DND-41 (cell line): Measurements from ENCODE around the gene LINGO3.

ENCODE experiments used
- ATAC-seq: fragments of 200-7000 bp; cut with Tn5 transposase; 3 replicates; pipeline ENCODE4 v1.9.1; 2021; ENCODE audit warnings: low read depth; ENCODE audit not compliant: insufficient read depth
- DNase-seq: peaks from one replicate; pipeline ENCODE4 v3.0.0-alpha.2; 2020
- H2AFZ ChIP-seq: 2 replicates; pipeline ENCODE4 v1.6.0; 2012; ENCODE audit warnings: low read depth, low read length
- H3K27ac ChIP-seq: 2 replicates; pipeline ENCODE4 v1.5.1; 2012; ENCODE audit warnings: low read length, inconsistent platforms
- H3K27me3 ChIP-seq: fragments of 200-600 bp; sonication (generic); 2 replicates; pipeline ENCODE4 v1.6.0; 2012; ENCODE audit warnings: low read length, mild to moderate bottlenecking, inconsistent platforms; ENCODE audit not compliant: insufficient read depth, poor library complexity
- H3K36me3 ChIP-seq: 2 replicates; pipeline ENCODE4 v1.5.1; 2012; ENCODE audit warnings: low read length, inconsistent platforms; ENCODE audit not compliant: insufficient read depth
- H3K4me1 ChIP-seq: 2 replicates; pipeline ENCODE4 v1.5.1; 2012; ENCODE audit warnings: mild to moderate bottlenecking, low read length; ENCODE audit not compliant: insufficient read depth
- H3K4me2 ChIP-seq: 2 replicates; pipeline ENCODE4 v1.6.0; 2012; ENCODE audit warnings: mild to moderate bottlenecking, moderate library complexity, low read length, inconsistent platforms; ENCODE audit not compliant: insufficient read depth
- H3K4me3 ChIP-seq, 2 experiments: fragments of 200-600 bp in 1 of 2; shearing (Covaris generic) in 1 of 2; 2 replicates each; pipeline ENCODE4 v1.5.1; 2012 to 2016; ENCODE audit warnings: inconsistent platforms in 2 of 2, low read length in 2 of 2, mild to moderate bottlenecking in 2 of 2, low read depth in 1 of 2, moderate library complexity in 1 of 2
- H3K79me2 ChIP-seq: 2 replicates; pipeline ENCODE4 v1.6.0; 2012; ENCODE audit warnings: low read length, inconsistent platforms; ENCODE audit not compliant: insufficient read depth
- H3K9ac ChIP-seq: 2 replicates; pipeline ENCODE4 v1.6.0; 2012; ENCODE audit warnings: low read depth, mild to moderate bottlenecking, inconsistent platforms, low read length, moderate library complexity
- H3K9me3 ChIP-seq: 2 replicates; pipeline ENCODE4 v1.5.1; 2012; ENCODE audit warnings: low read length, moderate library complexity, mild to moderate bottlenecking, inconsistent platforms; ENCODE audit not compliant: insufficient read depth, severe bottlenecking
- H4K20me1 ChIP-seq: 2 replicates; pipeline ENCODE4 v1.6.0; 2012; ENCODE audit warnings: low read length; ENCODE audit not compliant: insufficient read depth
- CTCF ChIP-seq: IDR thresholded peaks from 2 replicates; pipeline ENCODE4 v1.5.1; 2012; ENCODE audit warnings: borderline replicate concordance, low read length, moderate library complexity, mild to moderate bottlenecking; ENCODE audit not compliant: poor library complexity, severe bottlenecking; ENCODE audit errors: extremely low read depth
- EZH2 ChIP-seq: IDR thresholded peaks from 3 replicates; pipeline ENCODE4 v1.6.1; 2012; ENCODE audit warnings: borderline replicate concordance, low read depth, mild to moderate bottlenecking, moderate library complexity, low read length, inconsistent platforms; ENCODE audit not compliant: severe bottlenecking

Gene LINGO3

DNA sequence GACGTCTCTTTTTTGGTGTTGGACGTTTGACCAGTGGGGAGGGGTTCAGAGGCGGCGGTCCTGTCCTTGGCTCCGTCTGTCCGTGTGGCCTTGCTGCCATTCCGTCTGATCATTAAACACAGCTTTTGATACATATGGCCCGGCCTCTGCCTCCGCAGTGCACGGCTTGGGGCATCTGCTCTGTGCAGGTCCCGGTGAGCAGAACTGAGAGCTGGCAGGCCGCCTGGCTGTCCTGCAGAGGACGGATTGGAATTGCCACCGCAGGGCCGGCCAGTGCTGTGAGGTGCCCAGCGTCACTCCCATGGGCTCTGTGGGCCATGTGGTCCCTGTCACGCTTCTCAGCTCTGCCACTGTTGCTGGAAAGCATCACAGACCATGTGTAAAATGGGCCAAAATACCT is 46.7 kb upstream of the LINGO3 start:
- Histone ChIP-seq H4K20me1 (peaks cover 3% of the 10 kb centered on the region), H3K27ac (no peak overlapping the region), H3K4me3 (no peak overlapping the region), H3K4me2 (no peak overlapping the region), H3K36me3 (peaks cover 49% of the 10 kb centered on the region), H3K27me3 (no peaks in the 10 kb centered on the region), H3K9ac (no peak overlapping the region), H3K9me3 (no peaks in the 10 kb centered on the region), H3K79me2 (no peaks in the 10 kb centered on the region), H3K4me1 (no peaks in the 10 kb centered on the region), H2AFZ (no peak overlapping the region)
- DNase-seq = no peak
- no peak for TF ChIP-seq CTCF
- TF ChIP-seq EZH2 = no peak
- ATAC-seq = no peak

GRCh38 chr19:2353887-2354592 is 46.1 kb upstream of the LINGO3 start:
- H3K79me2 ChIP-seq = no peaks in the 10 kb centered on the region
- ATAC-seq = no peak
- no peaks in the 10 kb centered on the region for H3K4me1 ChIP-seq
- no peaks in the 10 kb centered on the region for H3K9me3 ChIP-seq
- no peak overlapping the region for H3K9ac ChIP-seq
- DNase-seq = no peak
- peaks cover 51% of the 10 kb centered on the region for H3K36me3 ChIP-seq
- no peaks in the 10 kb centered on the region for H3K27me3 ChIP-seq
- TF ChIP-seq CTCF = no peak
- no peak for TF ChIP-seq EZH2
- H4K20me1 ChIP-seq = peaks cover 3% of the 10 kb centered on the region
- H3K4me3 ChIP-seq = no peak overlapping the region
- no peak overlapping the region for H3K4me2 ChIP-seq
- no peak overlapping the region for H2AFZ ChIP-seq
- H3K27ac ChIP-seq = no peak overlapping the region

DNA sequence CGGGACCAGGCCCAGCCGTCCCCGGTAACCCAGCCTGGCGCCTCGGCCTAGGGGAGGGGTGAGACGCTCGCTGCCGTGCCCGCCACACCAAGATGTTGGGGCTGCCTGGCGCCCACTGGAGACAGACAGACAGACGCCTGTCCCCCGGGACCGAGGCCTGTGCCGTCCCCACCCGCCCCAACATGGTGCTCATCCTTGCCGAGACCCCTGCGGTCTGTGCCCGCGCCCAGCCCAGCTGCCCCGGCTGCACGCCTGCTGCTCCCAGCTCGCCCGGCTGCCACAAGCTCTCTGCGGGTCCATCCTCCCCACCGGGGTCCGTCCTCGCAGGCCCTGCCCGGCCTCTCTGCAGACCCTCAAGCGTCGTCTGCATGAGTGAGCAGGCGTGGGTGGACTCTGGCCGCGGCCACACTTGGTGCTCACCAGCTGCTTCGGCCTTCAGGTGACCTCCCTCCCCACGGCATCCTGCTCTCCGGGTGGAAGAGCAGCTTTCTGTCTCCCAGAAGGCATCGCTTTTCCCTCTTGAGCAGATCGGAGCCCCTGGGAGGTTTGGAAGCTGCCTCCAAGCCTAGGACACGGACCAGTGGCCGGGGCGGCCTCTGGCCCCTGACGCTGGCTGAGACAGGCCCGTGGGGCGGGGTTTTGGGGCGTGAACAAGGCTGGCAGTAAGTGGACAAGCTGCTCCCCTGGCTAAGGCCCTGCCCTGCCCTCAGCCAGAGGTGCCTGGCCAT is 45.4 kb upstream of the LINGO3 start:
- no peaks in the 10 kb centered on the region for H3K4me1 ChIP-seq
- H3K79me2 ChIP-seq = no peaks in the 10 kb centered on the region
- no peak overlapping the region for H3K4me3 ChIP-seq
- peaks cover 58% of the 10 kb centered on the region for H3K36me3 ChIP-seq
- TF ChIP-seq EZH2 (no peak), CTCF (no peak)
- no peak overlapping the region for H3K4me2 ChIP-seq
- H3K9me3 ChIP-seq = no peaks in the 10 kb centered on the region
- H3K27me3 ChIP-seq = no peaks in the 10 kb centered on the region
- peaks cover 3% of the 10 kb centered on the region for H4K20me1 ChIP-seq
- DNase-seq = no peak
- no peak overlapping the region for H3K9ac ChIP-seq
- ATAC-seq = no peak; the same call in 2 of the 3 replicates
- no peak overlapping the region for H3K27ac ChIP-seq
- H2AFZ ChIP-seq = no peak overlapping the region
